Lower lobe of right lung (tissue), 2 donors: ENCODE measurements around the gene OR10H1. TPM values are rescaled to one million over a fixed set of nuclear protein-coding genes. Genes with fewer than 3 reads are reported as not detected.

Experiments used
- ATAC-seq, 2 donors: fragments of 200-7000 bp; cut with Tn5 transposase; one replicate each; pipeline ENCODE4 v1.9.1; 2020 to 2022; ENCODE audit warnings: mild to moderate bottlenecking in 2 of 2, moderate library complexity in 2 of 2
- DNase-seq: peaks from one replicate; pipeline ENCODE4 v3.0.0-alpha.2; 2020
- H3K27ac ChIP-seq: fragments of 200-600 bp; one replicate; pipeline ENCODE4 v1.8.0; 2022
- H3K27me3 ChIP-seq: fragments of 200-600 bp; one replicate; pipeline ENCODE4 v1.8.0; 2022; ENCODE audit warnings: low read depth
- H3K36me3 ChIP-seq: fragments of 200-600 bp; one replicate; pipeline ENCODE4 v1.8.0; 2022; ENCODE audit warnings: mild to moderate bottlenecking
- H3K4me1 ChIP-seq: fragments of 200-600 bp; one replicate; pipeline ENCODE4 v1.8.0; 2022
- H3K4me3 ChIP-seq: fragments of 200-600 bp; one replicate; pipeline ENCODE4 v1.8.0; 2022; ENCODE audit warnings: mild to moderate bottlenecking
- H3K9me3 ChIP-seq: fragments of 200-600 bp; one replicate; pipeline ENCODE4 v1.8.0; 2022
- CTCF ChIP-seq: fragments of 200-600 bp; IDR thresholded peaks from one replicate; pipeline ENCODE4 v1.8.0; 2022; ENCODE audit warnings: antibody characterized with exemption, mild to moderate bottlenecking
- intact Hi-C: fragments of 100-400 bp; cut with DNase I; formaldehyde crosslinking; loops from one replicate; pipeline ENCODE4 v1.11.0; 2022
- total RNA-seq: library from RNA; stranded (reverse); fragmentation: NEBNext Ultra II Directional; extraction: Animal tissue kit (Norgen Biotek cat#: 25700); gene quantifications from one replicate; pipeline ENCODE4 v1.2.1, GENCODE V29; 2021
- donor health status: DM: no; HTN: yes; CAD: no; lungs with severe emphysema.

OR10H1 gene
- total RNA-seq, 1 donor from 2014 or later, result not detected

DNA sequence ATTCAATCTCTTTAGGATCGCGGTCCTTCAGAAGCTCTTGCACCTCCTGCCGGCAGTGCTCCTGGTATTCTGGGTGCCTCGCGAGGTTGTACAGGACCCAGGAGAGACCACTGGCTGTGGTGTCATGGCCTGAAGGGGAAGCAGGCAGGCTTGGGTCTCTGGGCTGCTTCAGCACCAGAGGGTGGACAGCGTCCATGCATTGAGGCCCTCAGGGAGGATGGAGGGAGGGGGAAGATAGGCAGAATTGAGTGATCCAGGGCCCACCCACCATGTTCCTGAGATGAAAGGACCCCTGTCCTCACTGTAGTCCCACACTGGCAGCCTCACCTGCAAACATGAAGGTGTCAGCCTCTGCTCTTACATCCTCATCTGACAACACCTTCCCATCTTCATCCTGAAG is 45.9 kb downstream of the OR10H1 start:
- DNase-seq, result no peak
- no peak overlapping the region for H3K4me3 ChIP-seq
- no peaks in the 10 kb centered on the region for H3K4me1 ChIP-seq
- H3K9me3 ChIP-seq, result no peaks in the 10 kb centered on the region
- no peaks in the 10 kb centered on the region for H3K36me3 ChIP-seq
- no peak for ATAC-seq
- TF ChIP-seq CTCF, result no peak
- no peak overlapping the region for H3K27ac ChIP-seq
- no peaks in the 10 kb centered on the region for H3K27me3 ChIP-seq
- intact Hi-C loops, result no loop called here

- no peak overlapping the region for H3K4me3 ChIP-seq
- intact Hi-C loops, result no loop called here
- no peaks in the 10 kb centered on the region for H3K9me3 ChIP-seq
- H3K27me3 ChIP-seq, result peaks cover 19% of the 10 kb centered on the region
- no peak for TF ChIP-seq CTCF
- ATAC-seq, result no peak
- no peak for DNase-seq
- no peak overlapping the region for H3K27ac ChIP-seq
- H3K4me1 ChIP-seq, result no peaks in the 10 kb centered on the region
- no peaks in the 10 kb centered on the region for H3K36me3 ChIP-seq
These were observed 55.4 kb downstream of the OR10H1 start for GRCh38 chr19:15759962-15760565.

- Histone ChIP-seq H3K9me3 (no peaks in the 10 kb centered on the region), H3K27ac (no peak overlapping the region), H3K36me3 (no peaks in the 10 kb centered on the region), H3K4me3 (no peak overlapping the region), H3K4me1 (no peaks in the 10 kb centered on the region), H3K27me3 (peaks cover 20% of the 10 kb centered on the region)
- DNase-seq, result no peak
- no peak for TF ChIP-seq CTCF
- ATAC-seq, result no peak
- intact Hi-C loops, result no loop called here
These were observed 57.1 kb downstream of the OR10H1 start for GRCh38 chr19:15758379-15758778.

Other genes with a start within 250 kb of the OR10H1 start
- gene CYP4F8, start 200.4 kb downstream of the OR10H1 start, total RNA-seq, result not detected
- gene CYP4F3, start 174.8 kb downstream of the OR10H1 start, total RNA-seq, result 2.8 TPM
- gene CYP4F12, start 142.6 kb downstream of the OR10H1 start, total RNA-seq, result 4.5 TPM
- gene OR10H2, start 87.6 kb downstream of the OR10H1 start, total RNA-seq, result not detected
- not detected for gene OR10H3, start 77.7 kb downstream of the OR10H1 start, total RNA-seq
- gene OR10H5, start 28.0 kb downstream of the OR10H1 start, total RNA-seq, result not detected
- not detected for gene CYP4F2, start 82.4 kb upstream of the OR10H1 start, total RNA-seq
- 3.5 TPM for gene CYP4F11, start 118.9 kb upstream of the OR10H1 start, total RNA-seq
- not detected for gene OR10H4, start 133.3 kb upstream of the OR10H1 start, total RNA-seq